HepG2 (cell line): ENCODE data around the gene SNPH. TPM values are rescaled to one million over a fixed set of nuclear protein-coding genes. Genes with fewer than 3 reads are reported as not detected.

Experiments used
- DNMT1 ChIP-seq: sonication (generic); formaldehyde crosslinking; IDR thresholded peaks from 2 replicates; pipeline ENCODE4 v1.5.1; 2020; ENCODE audit warnings: mild to moderate bottlenecking, missing genetic modification reagents
- HHEX ChIP-seq: IDR thresholded peaks from 2 replicates; pipeline ENCODE4 v1.6.1; 2016; ENCODE audit warnings: control low read depth
- KLF16 ChIP-seq, 2 experiments: sonication (generic) in 1 of 2; formaldehyde crosslinking in 1 of 2; IDR thresholded peaks; 2 replicates each; pipeline versions ENCODE4 v1.6.1 to v1.8.0; 2016 to 2023; ENCODE audit warnings: missing genetic modification reagents in 2 of 2, missing compliant biosample characterization in 1 of 2
- MEIS1 ChIP-seq: sonication (generic); formaldehyde crosslinking; IDR thresholded peaks from 2 replicates; pipeline ENCODE4 v1.9.0; 2021; ENCODE audit warnings: mild to moderate bottlenecking, missing genetic modification reagents, moderate library complexity, borderline replicate concordance
- ONECUT2 ChIP-seq: sonication (generic); formaldehyde crosslinking; IDR thresholded peaks from 2 replicates; pipeline ENCODE4 v1.4.0; 2020; ENCODE audit warnings: missing genetic modification reagents
- SP140L ChIP-seq: sonication (generic); formaldehyde crosslinking; IDR thresholded peaks from 2 replicates; pipeline ENCODE4 v1.4.0; 2020; ENCODE audit warnings: missing genetic modification reagents, borderline replicate concordance
- TCF7L2 ChIP-seq: IDR thresholded peaks from 2 replicates; pipeline ENCODE4 v1.6.1; 2011; ENCODE audit warnings: mild to moderate bottlenecking, low read depth, low read length, moderate library complexity
- YY1 ChIP-seq: IDR thresholded peaks from 2 replicates; pipeline ENCODE4 v1.6.1; 2011; ENCODE audit warnings: low read length, low read depth, moderate library complexity, mild to moderate bottlenecking; ENCODE audit not compliant: insufficient read depth, insufficient replicate concordance
- ZFP36L1 ChIP-seq: sonication (generic); formaldehyde crosslinking; IDR thresholded peaks from 2 replicates; pipeline ENCODE4 v1.8.0; 2022; ENCODE audit warnings: mild to moderate bottlenecking, missing genetic modification reagents, moderate library complexity
- ZMAT3 ChIP-seq: sonication (generic); formaldehyde crosslinking; conservative IDR thresholded peaks from 2 replicates; pipeline ENCODE4 v1.7.0; 2021; ENCODE audit warnings: missing genetic modification reagents
- ZNF34 ChIP-seq: sonication (generic); formaldehyde crosslinking; IDR thresholded peaks from 2 replicates; pipeline ENCODE4 v1.4.0; 2020; ENCODE audit warnings: mild to moderate bottlenecking, missing genetic modification reagents, borderline replicate concordance
- ZNF460 ChIP-seq: sonication (generic); formaldehyde crosslinking; IDR thresholded peaks from 2 replicates; pipeline ENCODE4 v1.5.1; 2020; ENCODE audit warnings: missing genetic modification reagents, mild to moderate bottlenecking, borderline replicate concordance
- ZNF614 ChIP-seq: IDR thresholded peaks from 2 replicates; pipeline ENCODE4 v1.6.1; 2018; ENCODE audit warnings: missing biosample characterization, missing genetic modification reagents, inconsistent platforms, borderline replicate concordance
- ZNF775 ChIP-seq: sonication (generic); formaldehyde crosslinking; IDR thresholded peaks from 2 replicates; pipeline ENCODE4 v1.4.0; 2020; ENCODE audit warnings: missing genetic modification reagents, mild to moderate bottlenecking, moderate library complexity, borderline replicate concordance
- ZNF83 ChIP-seq: sonication (generic); formaldehyde crosslinking; IDR thresholded peaks from 2 replicates; pipeline ENCODE4 v1.4.0; 2020; ENCODE audit warnings: missing genetic modification reagents, mild to moderate bottlenecking, borderline replicate concordance
- polyA plus RNA-seq, 8 experiments: library from polyadenylated mRNA; depleted of rRNA in 3 of 8; stranded (reverse) in 7 of 8; unstranded in 1 of 8; fragments of >200 nt; fragmentation: Illumina TruSeq in 4 of 8; extraction: Trizol in 4 of 8; gene quantifications; 2 replicates each; pipeline versions ENCODE4 v1.2.1 to v1.2.3, GENCODE V29; 2011 to 2016; ENCODE audit warnings: low read depth in 4 of 8, missing spikeins in 1 of 8, mixed read lengths in 1 of 8; ENCODE audit not compliant: insufficient read depth in 1 of 8
- total RNA-seq, 5 experiments: library from RNA; depleted of rRNA; stranded (reverse); fragments of >200 nt; fragmentation: Illumina TruSeq; extraction: Trizol; gene quantifications; 2 replicates each; pipeline ENCODE4 v1.2.3, GENCODE V29; 2016; ENCODE audit warnings: low read depth in 1 of 5
- TF ChIP-seq, protein P1 (sequence below): sonication (generic); formaldehyde crosslinking; IDR thresholded peaks from 2 replicates; pipeline ENCODE4 v1.5.0; 2020; ENCODE audit warnings: missing genetic modification reagents
- TF ChIP-seq, protein P2 (sequence below): sonication (generic); formaldehyde crosslinking; conservative IDR thresholded peaks from 2 replicates; pipeline ENCODE4 v1.8.0; 2022; ENCODE audit warnings: mild to moderate bottlenecking, moderate library complexity, missing genetic modification reagents
- TF ChIP-seq, protein P3 (sequence below): sonication (generic); formaldehyde crosslinking; IDR thresholded peaks from 2 replicates; pipeline ENCODE4 v1.5.0; 2020; ENCODE audit warnings: mild to moderate bottlenecking, missing genetic modification reagents
- TF ChIP-seq, protein P4 (sequence below): sonication (generic); formaldehyde crosslinking; IDR thresholded peaks from 2 replicates; pipeline ENCODE4 v1.8.1; 2022; ENCODE audit warnings: low read depth, mild to moderate bottlenecking, missing genetic modification reagents

The SNPH gene
- total and polyA plus RNA-seq, 2 of the 13 experiments (the other 11 are each of a cell fraction or from before 2014, with no cell fraction given) = 0.09 TPM; not detected in 1

DNA sequence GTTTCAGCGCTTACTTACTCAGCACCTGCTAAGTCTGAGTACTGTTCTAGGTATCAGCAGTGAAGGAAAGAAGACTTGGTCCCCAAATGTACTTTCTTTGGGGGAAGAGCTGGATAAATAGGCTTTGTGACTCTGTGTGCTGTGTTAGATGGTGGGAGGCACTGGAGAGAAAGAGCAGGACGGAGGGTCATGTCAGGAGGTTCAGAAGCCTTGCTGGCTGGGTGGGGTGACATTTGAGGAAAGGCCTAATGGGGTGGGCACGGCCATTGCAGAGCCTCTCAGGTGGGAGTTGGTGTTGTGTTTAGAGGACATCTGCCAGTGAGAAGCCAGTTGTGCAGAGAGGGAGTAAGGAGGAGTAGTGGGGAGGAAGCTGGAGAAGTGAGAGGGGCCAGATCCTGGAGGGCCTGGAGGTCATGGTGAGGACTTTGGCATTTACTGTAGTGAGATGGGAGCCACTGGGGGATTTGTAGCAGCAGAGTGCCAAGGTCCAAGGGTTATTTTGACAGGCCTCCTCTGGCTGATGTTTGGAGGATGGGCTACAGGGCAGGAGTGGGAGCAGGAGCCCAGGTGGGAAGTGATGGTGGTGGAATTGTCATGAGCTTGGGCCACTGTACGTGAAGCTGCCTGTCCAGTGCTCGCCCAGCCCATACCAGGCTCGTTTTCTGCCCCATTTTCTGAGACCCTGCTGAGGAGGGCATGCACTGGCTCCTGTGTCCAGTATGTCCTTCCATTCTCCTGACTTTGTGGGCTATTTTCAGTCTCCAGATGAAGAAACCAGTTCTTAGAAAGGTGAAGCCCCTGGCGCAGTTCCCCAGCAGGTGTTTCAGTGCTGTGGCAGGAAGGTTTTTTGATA is 62.0 kb downstream of the SNPH start (continued):
- TF ChIP-seq, protein P1, sequence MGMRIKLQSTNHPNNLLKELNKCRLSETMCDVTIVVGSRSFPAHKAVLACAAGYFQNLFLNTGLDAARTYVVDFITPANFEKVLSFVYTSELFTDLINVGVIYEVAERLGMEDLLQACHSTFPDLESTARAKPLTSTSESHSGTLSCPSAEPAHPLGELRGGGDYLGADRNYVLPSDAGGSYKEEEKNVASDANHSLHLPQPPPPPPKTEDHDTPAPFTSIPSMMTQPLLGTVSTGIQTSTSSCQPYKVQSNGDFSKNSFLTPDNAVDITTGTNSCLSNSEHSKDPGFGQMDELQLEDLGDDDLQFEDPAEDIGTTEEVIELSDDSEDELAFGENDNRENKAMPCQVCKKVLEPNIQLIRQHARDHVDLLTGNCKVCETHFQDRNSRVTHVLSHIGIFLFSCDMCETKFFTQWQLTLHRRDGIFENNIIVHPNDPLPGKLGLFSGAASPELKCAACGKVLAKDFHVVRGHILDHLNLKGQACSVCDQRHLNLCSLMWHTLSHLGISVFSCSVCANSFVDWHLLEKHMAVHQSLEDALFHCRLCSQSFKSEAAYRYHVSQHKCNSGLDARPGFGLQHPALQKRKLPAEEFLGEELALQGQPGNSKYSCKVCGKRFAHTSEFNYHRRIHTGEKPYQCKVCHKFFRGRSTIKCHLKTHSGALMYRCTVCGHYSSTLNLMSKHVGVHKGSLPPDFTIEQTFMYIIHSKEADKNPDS (CRISPR knock-in tag) = no peak
- TF ChIP-seq ZNF775 (CRISPR knock-in tag) = peak; percentile 95
- TF ChIP-seq YY1 = no peak
- no peak for TF ChIP-seq ONECUT2
- peak; percentile 45; the same call in 1 of the 2 replicates for TF ChIP-seq ZNF614
- TF ChIP-seq, protein P2, sequence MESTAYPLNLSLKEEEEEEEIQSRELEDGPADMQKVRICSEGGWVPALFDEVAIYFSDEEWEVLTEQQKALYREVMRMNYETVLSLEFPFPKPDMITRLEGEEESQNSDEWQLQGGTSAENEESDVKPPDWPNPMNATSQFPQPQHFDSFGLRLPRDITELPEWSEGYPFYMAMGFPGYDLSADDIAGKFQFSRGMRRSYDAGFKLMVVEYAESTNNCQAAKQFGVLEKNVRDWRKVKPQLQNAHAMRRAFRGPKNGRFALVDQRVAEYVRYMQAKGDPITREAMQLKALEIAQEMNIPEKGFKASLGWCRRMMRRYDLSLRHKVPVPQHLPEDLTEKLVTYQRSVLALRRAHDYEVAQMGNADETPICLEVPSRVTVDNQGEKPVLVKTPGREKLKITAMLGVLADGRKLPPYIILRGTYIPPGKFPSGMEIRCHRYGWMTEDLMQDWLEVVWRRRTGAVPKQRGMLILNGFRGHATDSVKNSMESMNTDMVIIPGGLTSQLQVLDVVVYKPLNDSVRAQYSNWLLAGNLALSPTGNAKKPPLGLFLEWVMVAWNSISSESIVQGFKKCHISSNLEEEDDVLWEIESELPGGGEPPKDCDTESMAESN (CRISPR knock-in tag) = 0 out of 2 replicates have a peak, but pooled peaks have one; percentile 2
- TF ChIP-seq KLF16 (CRISPR knock-in tag; IDR thresholded peaks at IDR 0.05) = 0 out of 4 replicates have a peak, but pooled peaks of 1 of the 2 experiments have one; percentile 20
- peak; percentile 98; the same call in 1 of the 2 replicates for TF ChIP-seq MEIS1 (CRISPR knock-in tag)
- peak; percentile 71; the same call in 1 of the 2 replicates for TF ChIP-seq ZNF34 (CRISPR knock-in tag)
- 0 out of 2 replicates have a peak, but pooled peaks have one; percentile 8 for TF ChIP-seq DNMT1 (CRISPR knock-in tag)
- peak; percentile 52; the same call in 1 of the 2 replicates for TF ChIP-seq HHEX (CRISPR knock-in tag)
- no peak for TF ChIP-seq TCF7L2
- TF ChIP-seq ZFP36L1 (CRISPR knock-in tag) = peak; percentile 47; the same call in 1 of the 2 replicates
- peak; percentile 35; the same call in 1 of the 2 replicates for TF ChIP-seq ZMAT3
- TF ChIP-seq ZNF460 (CRISPR knock-in tag) = no peak
- TF ChIP-seq, protein P3, sequence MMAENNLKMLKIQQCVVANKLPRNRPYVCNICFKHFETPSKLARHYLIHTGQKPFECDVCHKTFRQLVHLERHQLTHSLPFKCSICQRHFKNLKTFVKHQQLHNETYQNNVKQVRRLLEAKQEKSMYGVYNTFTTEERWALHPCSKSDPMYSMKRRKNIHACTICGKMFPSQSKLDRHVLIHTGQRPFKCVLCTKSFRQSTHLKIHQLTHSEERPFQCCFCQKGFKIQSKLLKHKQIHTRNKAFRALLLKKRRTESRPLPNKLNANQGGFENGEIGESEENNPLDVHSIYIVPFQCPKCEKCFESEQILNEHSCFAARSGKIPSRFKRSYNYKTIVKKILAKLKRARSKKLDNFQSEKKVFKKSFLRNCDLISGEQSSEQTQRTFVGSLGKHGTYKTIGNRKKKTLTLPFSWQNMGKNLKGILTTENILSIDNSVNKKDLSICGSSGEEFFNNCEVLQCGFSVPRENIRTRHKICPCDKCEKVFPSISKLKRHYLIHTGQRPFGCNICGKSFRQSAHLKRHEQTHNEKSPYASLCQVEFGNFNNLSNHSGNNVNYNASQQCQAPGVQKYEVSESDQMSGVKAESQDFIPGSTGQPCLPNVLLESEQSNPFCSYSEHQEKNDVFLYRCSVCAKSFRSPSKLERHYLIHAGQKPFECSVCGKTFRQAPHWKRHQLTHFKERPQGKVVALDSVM = 0 out of 2 replicates have a peak, but pooled peaks have one; percentile 73
- TF ChIP-seq ZNF83 (CRISPR knock-in tag) = no peak; the same call in 1 of the 2 replicates
- TF ChIP-seq, protein P4, sequence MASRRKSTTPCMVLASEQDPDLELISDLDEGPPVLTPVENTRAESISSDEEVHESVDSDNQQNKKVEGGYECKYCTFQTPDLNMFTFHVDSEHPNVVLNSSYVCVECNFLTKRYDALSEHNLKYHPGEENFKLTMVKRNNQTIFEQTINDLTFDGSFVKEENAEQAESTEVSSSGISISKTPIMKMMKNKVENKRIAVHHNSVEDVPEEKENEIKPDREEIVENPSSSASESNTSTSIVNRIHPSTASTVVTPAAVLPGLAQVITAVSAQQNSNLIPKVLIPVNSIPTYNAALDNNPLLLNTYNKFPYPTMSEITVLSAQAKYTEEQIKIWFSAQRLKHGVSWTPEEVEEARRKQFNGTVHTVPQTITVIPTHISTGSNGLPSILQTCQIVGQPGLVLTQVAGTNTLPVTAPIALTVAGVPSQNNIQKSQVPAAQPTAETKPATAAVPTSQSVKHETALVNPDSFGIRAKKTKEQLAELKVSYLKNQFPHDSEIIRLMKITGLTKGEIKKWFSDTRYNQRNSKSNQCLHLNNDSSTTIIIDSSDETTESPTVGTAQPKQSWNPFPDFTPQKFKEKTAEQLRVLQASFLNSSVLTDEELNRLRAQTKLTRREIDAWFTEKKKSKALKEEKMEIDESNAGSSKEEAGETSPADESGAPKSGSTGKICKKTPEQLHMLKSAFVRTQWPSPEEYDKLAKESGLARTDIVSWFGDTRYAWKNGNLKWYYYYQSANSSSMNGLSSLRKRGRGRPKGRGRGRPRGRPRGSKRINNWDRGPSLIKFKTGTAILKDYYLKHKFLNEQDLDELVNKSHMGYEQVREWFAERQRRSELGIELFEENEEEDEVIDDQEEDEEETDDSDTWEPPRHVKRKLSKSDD (CRISPR knock-in tag) = peak; percentile 61; the same call in 1 of the 2 replicates
- no peak for TF ChIP-seq SP140L (CRISPR knock-in tag)
